IMR-90 (cell line): ENCODE measurements around the gene TGFBRAP1. TPM values are rescaled to one million over a fixed set of nuclear protein-coding genes. Genes with fewer than 3 reads are reported as not detected.

ENCODE experiments used
- ATAC-seq: fragments of 200-7000 bp; cut with Tn5 transposase; 2 replicates; pipeline ENCODE4 v1.9.1; 2020; ENCODE audit warnings: low read depth, mild to moderate bottlenecking, moderate library complexity
- BruUV-seq: library from RNA; stranded (reverse); fragments of 400-500 nt; replicated peaks from 2 replicates; lab custom pipeline; 2021; lab: Mats Ljungman, UMichigan
- CTCF ChIA-PET: fragments of 300-600 bp; formaldehyde crosslinking; extraction: SDS; loops from one replicate; lab custom pipeline; 2021; ENCODE audit warnings: antibody characterized with exemption; lab: Yijun Ruan, JAX
- POLR2A ChIA-PET: fragments of 300-600 bp; sonication (Branson Sonifier 250); formaldehyde crosslinking; loops from one replicate; lab custom pipeline; 2022; ENCODE audit warnings: antibody characterized with exemption; ENCODE audit not compliant: unreplicated experiment; lab: Charles Lee
- DNase-seq: peaks from one replicate; pipeline ENCODE4 v3.0.0; 2013
- H2AFZ ChIP-seq: replicated peaks from 2 replicates; pipeline ENCODE3; 2013; ENCODE audit warnings: low read length, mild to moderate bottlenecking; ENCODE audit not compliant: poor library complexity
- H2AK5ac ChIP-seq: 2 replicates; pipeline ENCODE4 v1.6.1; 2013; ENCODE audit warnings: low read depth, low read length, inconsistent platforms
- H2AK9ac ChIP-seq: replicated peaks from 2 replicates; pipeline ENCODE3; 2013; ENCODE audit warnings: mild to moderate bottlenecking, low read depth, low read length, moderate library complexity; ENCODE audit not compliant: poor library complexity
- H2BK120ac ChIP-seq: 2 replicates; pipeline ENCODE4 v1.6.1; 2013; ENCODE audit warnings: low read depth, low read length, inconsistent platforms
- H2BK15ac ChIP-seq: 3 replicates; pipeline ENCODE4 v1.6.1; 2013; ENCODE audit warnings: low read depth, low read length, inconsistent platforms
- H2BK20ac ChIP-seq: 2 replicates; pipeline ENCODE4 v1.6.1; 2013; ENCODE audit warnings: low read depth, mild to moderate bottlenecking, inconsistent platforms, low read length, moderate library complexity
- H2BK5ac ChIP-seq: 2 replicates; pipeline ENCODE4 v1.6.1; 2013; ENCODE audit warnings: mild to moderate bottlenecking, low read depth, low read length, inconsistent platforms; ENCODE audit not compliant: poor library complexity, severe bottlenecking
- H3K14ac ChIP-seq: replicated peaks from 2 replicates; pipeline ENCODE4 v1.6.1; 2013; ENCODE audit warnings: low read depth, low read length, inconsistent platforms
- H3K18ac ChIP-seq: 2 replicates; pipeline ENCODE4 v1.6.1; 2013; ENCODE audit warnings: low read depth, low read length, control low read depth
- H3K23ac ChIP-seq: 2 replicates; pipeline ENCODE4 v1.6.1; 2013; ENCODE audit warnings: low read depth, low read length, inconsistent platforms
- H3K27ac ChIP-seq: 2 replicates; pipeline ENCODE4 v1.5.1; 2013; ENCODE audit warnings: mild to moderate bottlenecking, control low read depth, low read length; ENCODE audit not compliant: insufficient read depth
- H3K27me3 ChIP-seq: 2 replicates; pipeline ENCODE4 v1.6.1; 2013; ENCODE audit warnings: low read length; ENCODE audit not compliant: control insufficient read depth, insufficient read depth
- H3K36me3 ChIP-seq: 2 replicates; pipeline ENCODE4 v1.6.1; 2013; ENCODE audit warnings: low read length, mixed read lengths; ENCODE audit not compliant: control insufficient read depth, insufficient read depth
- H3K4ac ChIP-seq: 2 replicates; pipeline ENCODE4 v1.6.1; 2013; ENCODE audit warnings: low read depth, low read length, inconsistent platforms
- H3K4me1 ChIP-seq: 2 replicates; pipeline ENCODE4 v1.6.1; 2013; ENCODE audit warnings: low read length, mixed read lengths; ENCODE audit not compliant: control insufficient read depth, insufficient read depth
- H3K4me2 ChIP-seq: 2 replicates; pipeline ENCODE4 v1.6.1; 2013; ENCODE audit warnings: low read depth, mild to moderate bottlenecking, control low read depth, low read length, moderate library complexity
- H3K4me3 ChIP-seq: 2 replicates; pipeline ENCODE4 v1.5.1; 2013; ENCODE audit warnings: low read depth, mild to moderate bottlenecking, control low read depth, low read length, moderate library complexity; ENCODE audit not compliant: insufficient read depth
- H3K56ac ChIP-seq: 2 replicates; pipeline ENCODE4 v1.6.1; 2013; ENCODE audit warnings: low read length, inconsistent platforms; ENCODE audit not compliant: insufficient read depth; ENCODE audit errors: extremely low read depth
- H3K79me1 ChIP-seq, 2 experiments: 2 replicates each; pipeline ENCODE4 v1.6.1; 2013; ENCODE audit warnings: low read length in 2 of 2, inconsistent platforms in 1 of 2, low read depth in 1 of 2
- H3K9ac ChIP-seq: 2 replicates; pipeline ENCODE4 v1.6.1; 2013; ENCODE audit warnings: low read depth, low read length, control low read depth
- H3K9me1 ChIP-seq: 2 replicates; pipeline ENCODE4 v1.6.1; 2013; ENCODE audit warnings: low read length, inconsistent platforms; ENCODE audit not compliant: insufficient read depth
- H3K9me3 ChIP-seq: 2 replicates; pipeline ENCODE4 v1.6.1; 2013; ENCODE audit warnings: low read length; ENCODE audit not compliant: control insufficient read depth, insufficient read depth
- H4K20me1 ChIP-seq: 2 replicates; pipeline ENCODE4 v1.6.1; 2013; ENCODE audit warnings: low read length, inconsistent platforms; ENCODE audit not compliant: insufficient read depth
- H4K5ac ChIP-seq: 2 replicates; pipeline ENCODE4 v1.6.1; 2013; ENCODE audit warnings: mild to moderate bottlenecking, low read depth, low read length, control low read depth
- H4K8ac ChIP-seq, 2 experiments: 2 replicates each; pipeline ENCODE4 v1.6.1; 2013; ENCODE audit warnings: low read depth in 2 of 2, low read length in 2 of 2, control low read depth in 1 of 2, inconsistent platforms in 1 of 2
- H4K91ac ChIP-seq: 2 replicates; pipeline ENCODE4 v1.6.1; 2013; ENCODE audit warnings: low read depth, low read length, inconsistent platforms; ENCODE audit not compliant: insufficient read depth
- BHLHE40 ChIP-seq: fragments of 150-350 bp; IDR thresholded peaks from 2 replicates; pipeline ENCODE4 v1.6.1; 2016; ENCODE audit warnings: mild to moderate bottlenecking, low read depth, low read length
- CEBPB ChIP-seq: IDR thresholded peaks from 2 replicates; pipeline ENCODE4 v1.6.1; 2012; ENCODE audit warnings: low read depth, low read length, improper control_type of control experiment
- CHD1 ChIP-seq: IDR thresholded peaks from 2 replicates; pipeline ENCODE4 v1.6.1; 2012; ENCODE audit warnings: low read depth, low read length, improper control_type of control experiment
- ELK1 ChIP-seq: fragments of 150-350 bp; IDR thresholded peaks from 2 replicates; pipeline ENCODE4 v1.6.1; 2016; ENCODE audit warnings: low read depth, mild to moderate bottlenecking, low read length, moderate library complexity, borderline replicate concordance
- MAFK ChIP-seq: IDR thresholded peaks from 2 replicates; pipeline ENCODE4 v1.6.1; 2012; ENCODE audit warnings: low read depth, low read length, improper control_type of control experiment
- MXI1 ChIP-seq: IDR thresholded peaks from 2 replicates; pipeline ENCODE4 v1.6.1; 2012; ENCODE audit warnings: low read depth, mild to moderate bottlenecking, low read length, moderate library complexity, borderline replicate concordance
- POLR2A ChIP-seq: IDR thresholded peaks from 2 replicates; pipeline ENCODE4 v1.6.1; 2012; ENCODE audit warnings: mild to moderate bottlenecking, low read depth, low read length
- RCOR1 ChIP-seq: IDR thresholded peaks from 2 replicates; pipeline ENCODE4 v1.6.1; 2012; ENCODE audit warnings: mild to moderate bottlenecking, low read length, improper control_type of control experiment; ENCODE audit not compliant: insufficient replicate concordance
- RFX5 ChIP-seq: IDR thresholded peaks from 2 replicates; pipeline ENCODE4 v1.8.0; 2012; ENCODE audit warnings: low read depth, mild to moderate bottlenecking, low read length, moderate library complexity
- SMC3 ChIP-seq: fragments of 150-350 bp; IDR thresholded peaks from 2 replicates; pipeline ENCODE4 v1.6.1; 2016; ENCODE audit warnings: low read depth, mild to moderate bottlenecking, antibody characterized with exemption, low read length, moderate library complexity
- USF2 ChIP-seq: fragments of 150-350 bp; IDR thresholded peaks from 2 replicates; pipeline ENCODE4 v1.6.1; 2017; ENCODE audit warnings: mild to moderate bottlenecking, antibody characterized with exemption, low read length, low read depth
- WGBS, 2 experiments: methylation state at CpG; one replicate each; pipeline versions ENCODE4 v1.1.5 to v1.1.7; 2013; ENCODE audit warnings: missing lambda C conversion rate in 2 of 2; ENCODE audit not compliant: insufficient read length in 1 of 2; ENCODE audit errors: extremely low coverage in 2 of 2; 5-methylcytosine and 5-hydroxymethylcytosine counted together
- dilution Hi-C: fragments of 300-500 bp; cut with HindIII; formaldehyde crosslinking; loops from one replicate; pipeline ENCODE4 v1.14.3; 2018; ENCODE audit warnings: low sequenced_read_pairs; ENCODE audit not compliant: unreplicated experiment
- in situ Hi-C: fragments of 300-500 bp; cut with MboI; formaldehyde crosslinking; loops from 3 replicates; pipeline ENCODE4 v1.14.3; 2019; ENCODE audit warnings: low sequenced_read_pairs, inconsistent platforms, mixed read lengths
- intact Hi-C: fragments of 100-400 bp; cut with micrococcal nuclease; formaldehyde crosslinking; loops from 2 replicates; pipeline ENCODE4 v1.10.0; 2022
- polyA plus RNA-seq, 3 experiments: library from polyadenylated mRNA; depleted of rRNA; stranded (reverse); fragments of >200 nt; gene quantifications; 2 replicates each; pipeline ENCODE4 v1.2.3, GENCODE V29; 2012; ENCODE audit warnings: low replicate concordance in 1 of 3
- total RNA-seq: library from RNA; depleted of rRNA; stranded (reverse); fragments of >200 nt; gene quantifications from 2 replicates; pipeline ENCODE4 v1.2.3, GENCODE V29; 2012
- TF ChIP-seq, protein P1 (sequence below): conservative IDR thresholded peaks from 2 replicates; pipeline ENCODE4 v1.5.1; 2012; ENCODE audit warnings: mild to moderate bottlenecking, low read depth, low read length, improper control_type of control experiment

The TGFBRAP1 gene
- total and polyA plus RNA-seq, 2 of the 4 experiments (the other 2 are of a cell fraction) = 7.2 to 10.4 TPM

GRCh38 chr2:105242286-105242993 lies 87.1 kb downstream of the TGFBRAP1 start:
- Histone ChIP-seq H3K23ac (no peak overlapping the region), H3K4me3 (no peak overlapping the region), H2BK5ac (no peak overlapping the region), H3K27me3 (peaks cover 7% of the 10 kb centered on the region), H3K36me3 (no peaks in the 10 kb centered on the region), H4K20me1 (no peaks in the 10 kb centered on the region), H4K91ac (no peak overlapping the region), H3K4ac (no peak overlapping the region), H3K4me2 (no peak overlapping the region), H3K4me1 (0 out of 2 replicates have a peak, but pooled peaks cover 1% of the 10 kb centered on the region), H3K9me3 (no peaks in the 10 kb centered on the region), H3K56ac (no peak overlapping the region), H2BK15ac (no peak overlapping the region), H4K5ac (no peak overlapping the region), H3K9ac (no peak overlapping the region), H3K18ac (no peak overlapping the region), H3K9me1 (0 out of 2 replicates have a peak, but pooled peaks cover 3% of the 10 kb centered on the region), H2AK9ac (no peak overlapping the region), H2AK5ac (no peak overlapping the region), H2BK120ac (no peak overlapping the region), H2AFZ (no peak overlapping the region), H3K79me1 (no peaks in the 10 kb centered on the region), H4K8ac (no peak overlapping the region), H2BK20ac (no peak overlapping the region), H3K27ac (no peak overlapping the region), H3K14ac (no peak overlapping the region)
- CTCF ChIA-PET = no interaction called here
- no peak for TF ChIP-seq CHD1
- TF ChIP-seq ELK1 = no peak
- no peak for TF ChIP-seq CEBPB
- TF ChIP-seq, protein P1, sequence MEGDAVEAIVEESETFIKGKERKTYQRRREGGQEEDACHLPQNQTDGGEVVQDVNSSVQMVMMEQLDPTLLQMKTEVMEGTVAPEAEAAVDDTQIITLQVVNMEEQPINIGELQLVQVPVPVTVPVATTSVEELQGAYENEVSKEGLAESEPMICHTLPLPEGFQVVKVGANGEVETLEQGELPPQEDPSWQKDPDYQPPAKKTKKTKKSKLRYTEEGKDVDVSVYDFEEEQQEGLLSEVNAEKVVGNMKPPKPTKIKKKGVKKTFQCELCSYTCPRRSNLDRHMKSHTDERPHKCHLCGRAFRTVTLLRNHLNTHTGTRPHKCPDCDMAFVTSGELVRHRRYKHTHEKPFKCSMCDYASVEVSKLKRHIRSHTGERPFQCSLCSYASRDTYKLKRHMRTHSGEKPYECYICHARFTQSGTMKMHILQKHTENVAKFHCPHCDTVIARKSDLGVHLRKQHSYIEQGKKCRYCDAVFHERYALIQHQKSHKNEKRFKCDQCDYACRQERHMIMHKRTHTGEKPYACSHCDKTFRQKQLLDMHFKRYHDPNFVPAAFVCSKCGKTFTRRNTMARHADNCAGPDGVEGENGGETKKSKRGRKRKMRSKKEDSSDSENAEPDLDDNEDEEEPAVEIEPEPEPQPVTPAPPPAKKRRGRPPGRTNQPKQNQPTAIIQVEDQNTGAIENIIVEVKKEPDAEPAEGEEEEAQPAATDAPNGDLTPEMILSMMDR = no peak
- no peak for TF ChIP-seq BHLHE40
- TF ChIP-seq MXI1 = no peak
- TF ChIP-seq SMC3 = no peak
- no peak for TF ChIP-seq POLR2A
- TF ChIP-seq MAFK = no peak
- TF ChIP-seq USF2 = no peak
- no peak for TF ChIP-seq RCOR1
- no peak for TF ChIP-seq RFX5
- no TSS peak for BruUV-seq
- ATAC-seq = no peak
- intact Hi-C loops = no loop called here
- dilution Hi-C loops = no loop called here
- DNase-seq = no peak
- WGBS, 2 experiments = 96% methylated on average over 42 of the region's 50 CpGs; no CpG with 5 or more reads in 1 of the 2 experiments
- in situ Hi-C loops = no loop called here
- POLR2A ChIA-PET = interaction anchor here (0.5 kb wide), 1 partner anchor 298 kb away, joined by 3 read pairs; no protein-coding TSS in a partner anchor
